Measurements from ENCODE around the gene CEP164.

- no peak for TF ChIP-seq SIN3A (IDR thresholded peaks at IDR 0.05; ENCODE audit: borderline replicate concordance, insufficient read depth, low read length)
- TF ChIP-seq POLR2AphosphoS5 (IDR thresholded peaks at IDR 0.05; ENCODE audit: low read depth, low read length), result no peak
- no peak for TF ChIP-seq REST (IDR thresholded peaks at IDR 0.05; ENCODE audit: insufficient read depth in 1 of 2, low read depth in 2 of 2, low read length in 2 of 2)
- TF ChIP-seq TAF1 (IDR thresholded peaks at IDR 0.05; ENCODE audit: borderline replicate concordance, insufficient read depth, low read length), result no peak
- TF ChIP-seq FOXP2 (optimal IDR thresholded peaks at IDR 0.05; ENCODE audit: borderline replicate concordance, extremely low read depth, extremely low read length, insufficient read depth), result no peak
Observed at GRCh38 chr11:117442049-117442868, 114.6 kb downstream of the CEP164 start.
